Testis (tissue), 3 donors: ENCODE data around the gene TEAD1. TPM values are rescaled to one million over a fixed set of nuclear protein-coding genes. Genes with fewer than 3 reads are reported as not detected.
"Not testable (repeated sequence)": the region's sequence is repeated elsewhere in the genome, so short reads cannot be mapped to it uniquely, and the experiment has no call there.

ENCODE experiments used
- DNase-seq: peaks from one replicate; pipeline ENCODE4 v3.0.0-alpha.2; 2019
- H3K27ac ChIP-seq, 2 donors: fragments of 200-600 bp; sonication (generic); one replicate each; pipeline ENCODE4 v1.5.1; 2019
- H3K27me3 ChIP-seq: fragments of 200-600 bp; sonication (generic); one replicate; pipeline ENCODE4 v1.5.1; 2019
- H3K36me3 ChIP-seq: fragments of 200-600 bp; sonication (generic); one replicate; pipeline ENCODE4 v1.5.1; 2017; ENCODE audit warnings: low read depth; ENCODE audit errors: missing control alignments
- H3K4me1 ChIP-seq: fragments of 200-600 bp; sonication (generic); one replicate; pipeline ENCODE4 v1.5.1; 2019
- H3K4me3 ChIP-seq, 2 donors: fragments of 200-600 bp; sonication (generic); one replicate each; pipeline ENCODE4 v1.5.1; 2017 to 2019
- H3K9me3 ChIP-seq: fragments of 200-600 bp; sonication (generic); one replicate; pipeline ENCODE4 v1.5.1; 2017
- CTCF ChIP-seq, 3 experiments: fragments of 450-650 bp in 2 of 3; fragments of 200-600 bp in 1 of 3; sonication (generic) in 1 of 3; IDR thresholded peaks; one replicate each; pipeline ENCODE4 v1.5.1; 2016 to 2019; ENCODE audit warnings: antibody characterized with exemption in 3 of 3, mild to moderate bottlenecking in 2 of 3, moderate library complexity in 1 of 3
- POLR2A ChIP-seq: fragments of 450-650 bp; IDR thresholded peaks from one replicate; pipeline ENCODE4 v1.6.1; 2017; ENCODE audit warnings: antibody characterized with exemption, mild to moderate bottlenecking, moderate library complexity
- WGBS, 2 donors: methylation state at CpG; one replicate each; pipeline ENCODE4 v1.1.5; 2018; 5-methylcytosine and 5-hydroxymethylcytosine counted together
- intact Hi-C: fragments of 100-400 bp; cut with DNase I; formaldehyde crosslinking; loops from one replicate; pipeline ENCODE4 v1.15.1; 2023; ENCODE audit warnings: low total_unique reads
- polyA plus RNA-seq: library from polyadenylated mRNA; stranded (reverse); fragments of 350-450 nt; fragmentation: Illumina TruSeq; extraction: RNeasy Lipid Tissue Mini Kit (QIAGEN cat#74804); gene quantifications from one replicate; pipeline ENCODE4 v1.2.3, GENCODE V29; 2014; ENCODE audit warnings: low read depth, low replicate concordance; ENCODE audit not compliant: insufficient read depth
- total RNA-seq, 2 donors: library from RNA; depleted of rRNA; stranded (reverse); fragments of >200 nt; gene quantifications; one replicate each; pipeline ENCODE4 v1.2.3, GENCODE V29; 2016

TEAD1 gene
- total and polyA plus RNA-seq, 3 donors from 2014 or later: 24.6 to 78.1 (median 63.5) TPM

- no peak overlapping the region for H3K27ac ChIP-seq
- H3K9me3 ChIP-seq: no peaks in the 10 kb centered on the region
- no peaks in the 10 kb centered on the region for H3K4me1 ChIP-seq
- H3K4me3 ChIP-seq: no peak overlapping the region
- intact Hi-C loops: no loop called here
- no peak for DNase-seq
- H3K36me3 ChIP-seq: no peaks in the 10 kb centered on the region
- no peaks in the 10 kb centered on the region for H3K27me3 ChIP-seq
- no peak for TF ChIP-seq CTCF (IDR thresholded peaks at IDR 0.05)
- TF ChIP-seq POLR2A: no peak
- 67 to 75% methylated on average over 5 of the region's 5 CpGs for WGBS, 2 donors
Observed at GRCh38 chr11:12876988-12877387, 202.8 kb downstream of the TEAD1 start.

GRCh38 chr11:12877508-12877907 lies 203.3 kb downstream of the TEAD1 start:
- H3K4me1 ChIP-seq, H3K4me3 ChIP-seq, H3K27ac ChIP-seq, intact Hi-C loops, DNase-seq, H3K27me3 ChIP-seq, H3K36me3 ChIP-seq, H3K9me3 ChIP-seq: not testable (repeated sequence)
- WGBS, 2 donors: 87 to 98% methylated on average over 4 of the region's 4 CpGs

DNA sequence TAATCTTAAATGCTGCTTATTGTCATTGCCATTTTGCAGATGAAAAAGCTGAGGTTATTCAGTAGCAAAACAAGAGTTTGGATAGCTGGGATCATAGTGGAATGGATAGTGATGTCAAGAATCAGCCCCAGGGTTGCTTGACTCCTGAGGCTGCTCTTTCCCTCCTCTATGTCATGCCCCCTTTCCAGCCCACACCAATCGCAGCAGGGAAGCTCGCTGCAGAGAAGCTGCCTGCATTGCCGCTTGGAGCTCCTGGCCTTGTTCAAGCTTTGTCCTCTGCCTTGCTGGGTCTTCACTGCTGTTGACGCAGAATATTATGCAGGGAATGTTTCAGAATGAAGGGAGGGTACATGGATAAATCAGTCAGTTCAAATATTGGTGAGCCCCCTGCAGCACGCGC lies 206.1 kb downstream of the TEAD1 start:
- H3K4me1 ChIP-seq: no peaks in the 10 kb centered on the region
- TF ChIP-seq CTCF (IDR thresholded peaks at IDR 0.05) (no peak), POLR2A (no peak)
- intact Hi-C loops: loop anchor here (10.0 kb wide), 1 partner anchor 466 kb away; no protein-coding TSS in a partner anchor

DNA sequence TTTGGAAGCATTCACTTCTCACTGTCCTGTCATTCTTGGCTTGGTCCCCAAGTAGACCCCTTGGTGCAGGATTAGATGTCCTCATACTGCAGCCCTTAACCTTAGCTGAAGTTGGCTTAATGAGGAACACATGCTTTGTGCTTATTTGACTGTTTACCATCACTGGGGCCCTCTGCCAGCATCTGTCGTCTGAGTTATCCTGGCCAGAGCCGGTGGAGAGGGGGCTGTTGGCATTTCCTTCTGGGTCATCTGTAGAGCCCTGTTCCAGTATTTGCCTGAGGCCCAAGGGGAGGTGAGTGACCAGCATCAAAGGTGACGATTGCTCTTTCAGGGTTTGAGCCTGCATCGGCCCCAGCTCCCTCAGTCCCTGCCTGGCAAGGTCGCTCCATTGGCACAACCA lies 208.4 kb downstream of the TEAD1 start:
- Histone ChIP-seq H3K27ac (no peak overlapping the region), H3K4me3 (no peak overlapping the region), H3K9me3 (no peaks in the 10 kb centered on the region), H3K36me3 (no peaks in the 10 kb centered on the region), H3K4me1 (no peaks in the 10 kb centered on the region), H3K27me3 (no peaks in the 10 kb centered on the region)
- no peak for TF ChIP-seq POLR2A
- TF ChIP-seq CTCF (IDR thresholded peaks at IDR 0.05): no peak
- no peak for DNase-seq
- intact Hi-C loops: loop anchor here (10.0 kb wide), 1 partner anchor 468 kb away; no protein-coding TSS in a partner anchor
- 88 to 89% methylated on average over 5 of the region's 5 CpGs for WGBS, 2 donors

More for the DNA sequence above, 206.1 kb downstream of the TEAD1 start:
- no peaks in the 10 kb centered on the region for H3K9me3 ChIP-seq
- H3K36me3 ChIP-seq: no peaks in the 10 kb centered on the region
- no peaks in the 10 kb centered on the region for H3K27me3 ChIP-seq
- 93 to 100% methylated on average over 2 to 6 of the region's 6 CpGs for WGBS, 2 donors
- DNase-seq: no peak
- no peak overlapping the region for H3K4me3 ChIP-seq
- no peak overlapping the region for H3K27ac ChIP-seq

DNA sequence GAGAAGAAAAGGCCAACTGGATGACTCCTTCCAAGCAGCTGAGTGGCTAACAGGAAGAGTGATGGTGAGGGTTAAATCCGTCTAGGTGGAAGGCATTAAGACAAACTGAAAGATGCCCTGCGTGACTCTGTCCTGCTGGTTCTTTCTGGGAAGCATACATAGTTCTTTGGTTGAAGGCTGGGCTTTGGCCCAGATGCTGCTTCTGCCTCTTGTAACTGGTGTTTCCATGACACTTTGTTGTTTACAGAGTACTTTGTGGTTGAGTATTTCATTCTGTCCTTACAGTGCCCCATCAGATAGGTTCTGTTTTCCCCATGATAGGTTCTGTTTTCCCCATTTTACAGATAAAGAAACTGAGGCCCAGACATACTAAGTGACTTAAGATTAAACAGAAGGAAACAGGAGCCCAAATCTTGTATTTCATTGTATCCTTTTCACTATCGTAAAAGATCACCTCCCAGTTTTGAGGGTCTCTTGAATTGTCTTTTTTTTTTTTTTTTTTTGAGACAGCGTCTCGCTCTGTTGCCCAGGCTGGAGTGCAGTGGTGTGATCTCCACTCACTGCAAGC lies 210.6 kb downstream of the TEAD1 start:
- Histone ChIP-seq H3K27ac (no peak overlapping the region), H3K36me3 (no peaks in the 10 kb centered on the region), H3K9me3 (no peaks in the 10 kb centered on the region), H3K4me3 (no peak overlapping the region), H3K27me3 (no peaks in the 10 kb centered on the region), H3K4me1 (peaks cover 8% of the 10 kb centered on the region)
- intact Hi-C loops: loop anchor here (10.0 kb wide), 1 partner anchor 470 kb away; no protein-coding TSS in a partner anchor
- DNase-seq: no peak
- 85 to 88% methylated on average over 5 of the region's 5 CpGs for WGBS, 2 donors
- TF ChIP-seq CTCF (IDR thresholded peaks at IDR 0.05) (no peak), POLR2A (no peak)
